Epithelial cell of esophagus (primary cell): ENCODE measurements around the gene SELPLG.

ENCODE experiments used
- DNase-seq: peaks from one replicate; pipeline ENCODE4 v3.0.0; 2010; ENCODE audit warnings: low read depth
- H3K4me3 ChIP-seq: 2 replicates; pipeline ENCODE4 v1.5.1; 2011; ENCODE audit warnings: mild to moderate bottlenecking, low read length, control low read depth
- CTCF ChIP-seq: IDR thresholded peaks from 2 replicates; pipeline ENCODE4 v1.5.1; 2011; ENCODE audit warnings: low read depth, mild to moderate bottlenecking, low read length, control low read depth, inconsistent platforms; ENCODE audit not compliant: insufficient read depth; ENCODE audit errors: missing control alignments

SELPLG gene

GRCh38 chr12:108675792-108676191 lies 42.1 kb upstream of the SELPLG start:
- DNase-seq = no peak
- H3K4me3 ChIP-seq = no peak overlapping the region
- TF ChIP-seq CTCF = no peak

- TF ChIP-seq CTCF = no peak
- H3K4me3 ChIP-seq = no peak overlapping the region
- DNase-seq = no peak
Measured at GRCh38 chr12:108672054-108672453, 38.4 kb upstream of the SELPLG start.

GRCh38 chr12:108671110-108671509 lies 37.4 kb upstream of the SELPLG start:
- TF ChIP-seq CTCF = no peak
- no peak for DNase-seq
- H3K4me3 ChIP-seq = no peak overlapping the region

GRCh38 chr12:108670066-108670631 lies 36.5 kb upstream of the SELPLG start:
- TF ChIP-seq CTCF = no peak
- H3K4me3 ChIP-seq = no peak overlapping the region
- DNase-seq = no peak

- H3K4me3 ChIP-seq = no peak overlapping the region
- no peak for TF ChIP-seq CTCF
- DNase-seq = no peak
Measured at GRCh38 chr12:108668542-108668941, 34.8 kb upstream of the SELPLG start.

GRCh38 chr12:108668063-108668462 lies 34.4 kb upstream of the SELPLG start:
- TF ChIP-seq CTCF = no peak
- no peak for DNase-seq
- H3K4me3 ChIP-seq = no peak overlapping the region

- no peak for TF ChIP-seq CTCF
- no peak for DNase-seq
- H3K4me3 ChIP-seq = no peak overlapping the region
Measured at GRCh38 chr12:108667349-108667748, 33.7 kb upstream of the SELPLG start.
